Body of pancreas (tissue), 4 donors: ENCODE data around the gene GP2.

ENCODE experiments used
- CTCF ChIP-seq, 7 experiments: fragments of 450-650 bp in 4 of 7; fragments of 200-600 bp in 3 of 7; sonication (generic) in 3 of 7; IDR thresholded peaks; one replicate each; pipeline ENCODE4 v1.5.1; 2016 to 2019; ENCODE audit warnings: antibody characterized with exemption in 7 of 7
- POLR2A ChIP-seq, 3 donors: fragments of 450-650 bp; IDR thresholded peaks; one replicate each; pipeline ENCODE4 v1.6.1; 2016; ENCODE audit warnings: antibody characterized with exemption in 3 of 3, mild to moderate bottlenecking in 2 of 3

- no peak for TF ChIP-seq CTCF (IDR thresholded peaks at IDR 0.05)
- no peak for TF ChIP-seq POLR2A (IDR thresholded peaks at IDR 0.05)
These were observed 13.6 kb downstream of the GP2 start for GRCh38 chr16:20313741-20314140.
